Right cardiac atrium (tissue), 5 donors: Measurements from ENCODE around the gene TSC22D2. TPM values are rescaled to one million over a fixed set of nuclear protein-coding genes. Genes with fewer than 3 reads are reported as not detected.

Source experiments
- ATAC-seq, 2 donors: fragments of 200-7000 bp; cut with Tn5 transposase; one replicate each; pipeline versions ENCODE4 v1.8.0 to v1.9.1; 2020; ENCODE audit warnings: moderate library complexity in 2 of 2, mild to moderate bottlenecking in 1 of 2
- DNase-seq, 3 donors: peaks; one replicate each; pipeline ENCODE4 v3.0.0-alpha.2; 2020
- H3K27ac ChIP-seq: one replicate; pipeline ENCODE4 v1.5.1; 2013; ENCODE audit warnings: mild to moderate bottlenecking, low read length, control low read depth, moderate library complexity
- H3K27me3 ChIP-seq: one replicate; pipeline ENCODE4 v1.6.1; 2013; ENCODE audit not compliant: control insufficient read depth, insufficient read depth
- H3K4me1 ChIP-seq: one replicate; pipeline ENCODE4 v1.6.1; 2013; ENCODE audit warnings: low read length; ENCODE audit not compliant: control insufficient read depth, insufficient read depth
- H3K4me3 ChIP-seq: one replicate; pipeline ENCODE4 v1.5.1; 2013; ENCODE audit warnings: low read length, control low read depth
- H3K9me3 ChIP-seq: one replicate; pipeline ENCODE4 v1.6.1; 2013; ENCODE audit warnings: low read length; ENCODE audit not compliant: control insufficient read depth
- whole genome bisulfite sequencing: extraction: QIAGEN DNeasy Blood & Tissue Kit; methylation state at CpG from one replicate; pipeline ENCODE4 v1.1.7; 2013; 5-methylcytosine and 5-hydroxymethylcytosine counted together
- intact Hi-C, 4 donors: fragments of 100-400 bp; cut with DNase I; formaldehyde crosslinking; loops; one replicate each; pipeline versions ENCODE4 v1.11.0 to v1.14.0; 2022 to 2023
- polyA plus RNA-seq: library from polyadenylated mRNA; stranded (reverse); fragments of 200-250 nt; gene quantifications from one replicate; pipeline ENCODE4 v1.2.3, GENCODE V29; 2013
- total RNA-seq, 4 donors: library from RNA; stranded (reverse); fragmentation: NEBNext Ultra II Directional; extraction: Animal tissue kit (Norgen Biotek cat#: 25700); gene quantifications; one replicate each; pipeline ENCODE4 v1.2.1, GENCODE V29; 2021
- donor health status: healthy with polysubstance abuse.
- donor health status: DM: no; HTN: yes; CAD: no.
- donor health status: DM: no; HTN: no; CAD: no.
- donor health status: DM: no; HTN: yes; CAD: no; lungs with severe emphysema.
- donor health status: DM: yes; HTN: yes; CAD: no.

TSC22D2 gene
- total and polyA plus RNA-seq, 5 donors: 22.6 to 43.6 (median 37.4) TPM

DNA sequence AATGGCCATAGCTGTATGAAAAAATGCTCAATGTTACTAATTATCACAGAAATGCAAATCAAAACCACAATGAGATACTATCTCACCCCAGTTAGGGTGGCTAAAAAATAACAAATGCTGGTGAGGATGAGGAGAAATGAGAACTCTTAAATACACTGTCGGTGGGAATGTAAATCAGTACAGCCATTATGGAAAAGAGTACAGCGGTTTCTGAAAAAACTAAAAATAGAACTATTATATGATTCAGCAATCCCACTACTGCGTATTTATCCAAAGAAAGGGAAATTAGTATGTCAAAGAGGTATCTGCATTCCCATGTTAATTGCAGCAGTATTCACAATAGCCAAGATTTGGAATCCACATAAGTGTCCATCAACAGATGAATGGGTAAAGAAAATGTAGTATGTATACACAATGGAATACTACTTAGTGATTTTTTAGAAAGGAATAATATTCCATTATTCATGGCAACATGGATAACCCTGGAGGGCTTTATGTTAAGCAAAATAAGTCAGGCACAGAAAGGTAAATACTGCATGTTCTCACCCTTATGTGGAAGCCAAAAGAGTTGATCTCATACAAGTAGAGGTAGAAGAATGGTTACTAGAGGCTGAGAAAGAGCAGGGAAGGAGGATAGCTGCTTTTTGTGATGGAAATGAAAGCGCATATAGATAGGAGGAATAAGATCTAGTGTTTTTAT is 103.2 kb downstream of the TSC22D2 start:
- H3K9me3 ChIP-seq: no peaks in the 10 kb centered on the region
- H3K4me3 ChIP-seq: no peak overlapping the region
- intact Hi-C loops: no loop called here
- H3K27me3 ChIP-seq: no peaks in the 10 kb centered on the region
- no peak overlapping the region for H3K27ac ChIP-seq
- no peak for ATAC-seq
- WGBS: 76% methylated on average over 4 of the region's 4 CpGs
- H3K4me1 ChIP-seq: no peaks in the 10 kb centered on the region
- DNase-seq: no peak

DNA sequence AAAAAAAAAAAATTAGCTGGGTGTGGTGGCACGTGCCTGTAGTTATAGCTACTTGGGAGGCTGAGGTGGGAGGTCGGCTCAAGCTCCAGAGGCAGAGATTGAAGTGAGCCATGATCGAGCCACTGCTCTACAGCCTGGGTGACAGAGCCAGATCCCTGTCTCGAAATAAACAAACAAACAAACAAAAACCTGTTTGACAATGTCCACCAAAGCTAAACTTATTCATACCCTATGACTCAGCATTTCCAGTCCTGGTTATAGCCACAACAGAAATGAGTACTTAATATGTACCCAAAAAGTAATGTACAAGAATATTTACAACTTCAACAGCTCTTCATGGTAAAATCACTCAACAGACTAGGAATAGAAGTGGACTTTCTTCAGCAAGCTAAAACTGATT is 107.1 kb downstream of the TSC22D2 start:
- Histone ChIP-seq H3K4me3 (no peak overlapping the region), H3K27me3 (no peaks in the 10 kb centered on the region), H3K27ac (no peak overlapping the region), H3K9me3 (no peaks in the 10 kb centered on the region), H3K4me1 (no peaks in the 10 kb centered on the region)
- intact Hi-C loops: no loop called here
- no peak for DNase-seq
- WGBS: 95% methylated on average over 4 of the region's 4 CpGs
- ATAC-seq: no peak

Other genes with a start within 250 kb of the TSC22D2 start
- gene SERP1, start 138.2 kb downstream of the TSC22D2 start, total RNA-seq: 10 to 100 TPM; 35.2 to 41.3 (median 37.4) TPM
- 24.8 TPM for gene SERP1, start 138.2 kb downstream of the TSC22D2 start, polyA plus RNA-seq
- gene EIF2A, start 138.5 kb downstream of the TSC22D2 start, total RNA-seq: 10 to 100 TPM; 66.9 to 77.1 (median 69.2) TPM
- gene EIF2A, start 138.5 kb downstream of the TSC22D2 start, polyA plus RNA-seq: 51.7 TPM
- gene SELENOT, start 195.0 kb downstream of the TSC22D2 start, total RNA-seq: 100 to 1,000 TPM in 3 of 4 donors, 10 to 100 TPM in 1; 80.9 to 112 (median 107) TPM
- 59.6 TPM for gene SELENOT, start 195.0 kb downstream of the TSC22D2 start, polyA plus RNA-seq